22Rv1 (cell line): ENCODE data around the gene ORMDL3.

Experiments
- CTCF ChIP-seq: fragments of 450-650 bp; IDR thresholded peaks from 2 replicates; pipeline ENCODE4 v1.5.1; 2017; ENCODE audit warnings: mild to moderate bottlenecking
- ZFX ChIP-seq: fragments of 450-650 bp; IDR thresholded peaks from 2 replicates; pipeline ENCODE4 v1.6.1; 2017; ENCODE audit warnings: antibody characterized with exemption, borderline replicate concordance

- TF ChIP-seq CTCF: no peak
- TF ChIP-seq ZFX: no peak
These were observed 757 bp downstream of the ORMDL3 start for GRCh38 chr17:39926588-39927100.
